Amniotic stem cell (primary cell): ENCODE data around the gene ACE2.
A peak's percentile ranks its signal among the peaks of the same experiment; 100 is the strongest.

Source experiments
- DNase-seq: peaks from one replicate; lab custom pipeline; 2025; lab: John Stamatoyannopoulos, UW

The ACE2 gene

DNA sequence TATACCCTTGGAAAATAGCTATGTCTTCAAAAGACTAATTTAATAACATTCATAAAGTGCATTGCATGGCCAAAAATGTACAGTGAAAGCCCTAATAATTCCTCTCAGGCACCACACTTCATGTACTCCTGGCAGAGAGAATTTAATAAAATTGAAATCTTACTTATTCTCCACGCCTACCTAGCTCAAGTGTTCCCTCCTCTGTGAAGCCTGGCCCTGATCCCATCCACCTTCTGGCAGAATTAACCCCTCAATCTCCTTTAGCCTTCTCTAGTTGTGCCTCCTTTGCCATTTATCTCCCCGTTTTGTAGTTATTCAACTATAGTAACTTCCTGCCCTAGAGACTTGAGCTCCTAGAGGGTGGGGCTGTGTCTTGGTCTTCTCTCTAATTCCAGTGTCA is 26.7 kb downstream of the ACE2 start:
- DNase-seq = no peak

DNA sequence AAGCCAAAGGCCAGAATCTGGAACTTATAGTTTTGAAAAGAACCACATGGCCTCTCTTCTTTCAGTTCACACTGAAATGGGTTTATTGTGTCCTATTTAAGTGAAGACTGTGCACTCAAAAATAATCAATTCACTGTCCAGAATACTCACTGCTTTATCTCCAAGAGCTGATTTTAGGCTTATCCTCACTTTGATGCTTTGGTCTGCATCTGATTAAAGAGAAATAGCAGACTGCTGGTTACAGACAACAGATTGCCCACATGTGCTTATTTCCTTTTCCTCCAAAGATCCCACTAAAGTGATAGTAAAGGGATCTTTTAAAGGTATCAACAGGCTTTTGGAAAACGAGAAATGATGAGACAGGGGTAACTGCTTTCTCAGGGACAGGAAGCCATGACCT is 30.6 kb downstream of the ACE2 start:
- no peak for DNase-seq

DNA sequence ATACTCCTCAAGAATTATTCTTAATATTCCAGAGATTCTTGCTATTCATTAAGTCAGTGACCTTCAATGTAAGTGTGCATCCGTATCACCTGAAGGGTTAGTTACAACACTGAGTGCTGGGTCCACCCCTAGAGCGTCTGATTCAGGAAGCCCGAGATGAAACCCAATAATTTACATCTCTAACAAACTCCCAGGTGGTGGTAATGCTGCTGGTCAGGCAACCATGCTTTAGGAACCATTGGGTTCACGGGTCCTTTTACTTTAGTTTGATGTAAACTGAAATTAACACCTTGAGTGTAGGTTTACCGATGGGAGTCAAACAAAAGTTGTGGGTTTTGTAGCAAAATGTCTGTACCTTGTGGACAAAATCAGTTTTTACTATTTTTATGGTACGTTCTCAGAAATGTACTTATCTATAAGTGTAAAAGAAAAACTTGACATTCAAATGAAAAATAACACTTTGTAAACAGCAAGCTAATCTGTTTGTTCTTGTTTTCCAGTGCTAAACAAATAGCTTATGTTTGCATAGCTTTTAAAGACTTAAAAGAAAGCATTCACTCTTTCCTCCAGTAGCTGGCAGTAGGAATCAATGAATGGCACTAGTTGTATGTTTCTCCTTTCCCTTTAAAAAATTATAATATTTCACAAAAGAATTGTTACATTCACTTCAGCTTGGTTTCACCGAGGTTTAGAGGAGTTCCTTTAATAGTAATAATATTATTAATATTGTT is 32.7 kb downstream of the ACE2 start:
- no peak for DNase-seq

DNA sequence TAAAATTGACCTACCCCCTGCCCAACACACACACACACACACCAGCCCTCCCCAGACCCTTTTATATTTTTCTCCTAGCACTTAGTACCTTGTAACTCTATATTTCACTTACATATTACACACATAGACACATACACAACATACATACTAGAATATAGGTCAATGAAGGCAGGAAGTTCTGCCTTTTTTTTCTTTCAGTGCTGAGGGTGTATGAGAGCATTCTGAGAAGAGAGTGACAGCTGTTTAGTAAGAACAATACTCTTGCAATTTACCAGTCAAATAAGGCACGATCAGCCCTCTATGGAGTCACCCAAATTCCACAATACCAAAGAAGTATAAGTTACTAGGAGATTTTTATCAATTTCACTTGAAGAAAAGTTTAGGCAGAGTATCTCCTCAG is 33.5 kb downstream of the ACE2 start:
- no peak for DNase-seq

DNA sequence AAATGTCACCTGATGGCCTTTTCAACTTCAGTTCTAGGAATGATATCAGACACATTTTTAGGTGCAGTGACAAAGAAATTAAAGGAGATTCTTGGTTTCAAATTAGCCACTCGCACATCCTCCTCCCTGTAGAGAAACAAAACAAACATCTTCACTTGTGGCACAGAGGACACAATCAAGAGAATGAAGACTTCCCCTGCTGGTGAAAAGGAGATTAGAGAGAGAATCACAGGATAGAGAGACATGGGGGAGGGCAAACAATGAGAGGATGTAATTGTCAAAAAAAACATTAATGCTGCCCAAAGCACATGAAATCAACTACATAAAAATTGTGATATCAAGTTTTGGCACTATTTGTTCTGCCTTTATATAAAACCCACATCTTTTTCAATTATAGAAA is 34.5 kb downstream of the ACE2 start:
- no peak for DNase-seq

DNA sequence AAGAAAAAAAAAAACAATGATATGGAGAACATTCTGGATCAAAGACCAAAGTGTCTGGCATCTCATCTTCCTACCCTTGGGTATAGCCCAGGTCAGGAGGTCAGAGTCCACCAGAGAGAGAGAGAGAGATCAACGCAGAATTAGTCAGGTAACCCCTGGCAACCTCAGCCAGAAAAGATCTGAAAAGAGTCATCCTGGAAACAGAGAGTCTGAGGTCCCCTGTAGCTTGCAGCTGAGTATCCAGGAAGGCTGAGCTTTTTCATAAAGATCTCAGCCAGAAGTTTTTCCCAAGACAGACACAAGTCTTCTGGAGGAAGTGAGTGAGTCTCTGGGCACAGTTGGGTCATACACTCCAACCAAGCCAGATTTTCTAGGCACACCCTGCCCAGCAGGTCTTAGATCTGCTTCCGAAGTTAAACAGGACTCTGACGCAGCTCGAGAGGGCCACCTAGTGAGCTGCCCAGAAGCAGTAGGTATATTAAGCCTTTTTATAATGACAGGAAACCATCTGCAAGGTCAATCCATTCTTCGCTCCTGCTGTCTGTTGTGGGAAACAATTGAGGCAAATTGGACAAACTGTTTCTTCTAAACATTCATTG is 35.7 kb downstream of the ACE2 start:
- DNase-seq = peak; percentile 15

DNA sequence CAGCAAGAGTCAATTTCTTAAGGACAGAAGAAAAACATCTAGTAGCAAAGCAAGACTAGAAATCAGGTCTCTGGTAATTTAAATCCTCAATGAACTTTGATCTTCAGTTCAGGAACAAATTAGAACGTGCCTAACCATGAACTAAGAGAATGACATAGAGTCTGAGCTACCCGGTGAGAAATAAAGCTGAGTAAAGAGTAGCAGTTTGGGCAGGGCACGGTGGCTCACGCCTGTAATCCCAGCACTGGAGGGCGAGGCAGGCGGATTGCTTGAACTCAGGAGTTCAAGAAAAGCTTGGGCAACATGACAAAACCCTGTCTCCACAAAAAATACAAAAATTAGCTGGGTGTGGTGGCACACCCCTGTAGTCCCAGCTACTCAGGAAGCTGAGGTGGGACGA is 37.7 kb downstream of the ACE2 start:
- no peak for DNase-seq

DNA sequence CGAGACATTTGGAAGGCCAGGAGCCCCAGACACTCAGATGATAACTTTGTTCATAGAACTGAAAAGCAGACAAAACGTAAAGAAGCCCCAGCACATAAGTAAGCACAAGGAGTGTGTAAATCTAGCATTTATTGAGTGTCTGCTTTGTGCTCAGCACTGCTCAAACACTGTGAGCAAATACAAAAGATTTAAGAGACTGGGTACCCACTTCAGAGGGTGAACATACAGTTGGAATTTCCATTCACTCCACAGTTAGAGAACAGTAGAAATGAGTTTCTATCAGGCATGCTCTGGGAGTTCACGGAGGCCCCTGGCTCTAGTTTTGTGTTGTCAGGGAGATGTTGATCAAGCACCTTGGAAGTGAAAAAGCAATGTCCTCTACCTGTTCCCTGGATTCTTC is 39.8 kb downstream of the ACE2 start:
- DNase-seq = no peak

DNA sequence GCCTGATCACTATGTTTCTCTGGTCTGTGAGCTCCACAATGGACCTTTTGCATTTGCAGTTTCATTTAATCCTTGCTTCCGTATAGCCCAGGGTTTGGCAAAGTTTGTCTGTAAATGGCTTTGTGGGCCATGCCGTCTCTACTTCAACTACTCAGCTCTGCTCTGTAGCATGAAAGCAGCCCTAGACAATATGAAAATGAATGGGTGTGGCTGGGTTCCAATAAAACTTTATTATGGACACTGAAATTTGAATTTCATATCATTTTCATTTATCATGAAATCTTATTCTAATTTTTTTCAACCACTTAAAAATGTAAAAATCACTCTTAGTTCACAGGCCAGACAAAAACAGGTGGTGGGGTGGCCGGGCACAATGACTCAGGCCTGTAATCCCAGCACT is 41.5 kb downstream of the ACE2 start:
- no peak for DNase-seq

DNA sequence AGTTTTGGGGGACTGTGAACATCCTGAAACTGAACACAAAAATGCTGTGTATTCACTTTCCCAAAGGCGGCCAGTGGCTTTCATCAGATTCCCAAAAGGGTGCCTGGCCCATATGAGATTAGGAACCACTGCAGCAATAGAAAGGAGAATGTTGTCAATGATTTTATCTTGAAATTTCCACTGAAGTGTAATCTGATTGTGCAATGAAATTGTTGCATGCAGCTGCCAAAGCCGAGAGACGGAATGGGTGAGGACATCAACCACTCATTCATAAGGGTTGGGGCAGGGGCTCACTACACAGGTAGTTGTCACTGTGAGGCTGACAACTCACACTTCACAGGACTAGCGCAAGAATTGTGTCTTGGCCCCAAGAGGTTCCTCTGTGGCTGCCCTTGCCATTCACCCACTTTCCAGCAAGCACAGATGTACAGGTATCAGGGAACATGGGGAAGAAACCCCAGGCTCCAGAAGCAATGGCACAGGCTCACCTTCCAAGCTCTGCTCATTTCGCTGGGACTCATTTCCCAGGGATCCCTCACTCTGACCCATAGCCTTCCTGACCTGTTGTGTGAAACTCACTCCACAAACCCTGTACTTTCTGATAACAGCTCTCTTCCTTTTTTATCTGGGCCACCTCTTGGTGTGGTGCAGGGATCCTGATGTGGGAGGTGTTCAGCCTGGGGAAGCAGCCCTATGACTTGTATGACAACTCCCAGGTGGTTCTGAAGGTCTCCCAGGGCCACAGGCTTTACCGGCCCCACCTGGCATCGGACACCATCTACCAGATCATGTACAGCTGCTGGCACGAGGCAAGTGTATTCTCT is 51.4 kb downstream of the ACE2 start:
- DNase-seq = no peak

DNA sequence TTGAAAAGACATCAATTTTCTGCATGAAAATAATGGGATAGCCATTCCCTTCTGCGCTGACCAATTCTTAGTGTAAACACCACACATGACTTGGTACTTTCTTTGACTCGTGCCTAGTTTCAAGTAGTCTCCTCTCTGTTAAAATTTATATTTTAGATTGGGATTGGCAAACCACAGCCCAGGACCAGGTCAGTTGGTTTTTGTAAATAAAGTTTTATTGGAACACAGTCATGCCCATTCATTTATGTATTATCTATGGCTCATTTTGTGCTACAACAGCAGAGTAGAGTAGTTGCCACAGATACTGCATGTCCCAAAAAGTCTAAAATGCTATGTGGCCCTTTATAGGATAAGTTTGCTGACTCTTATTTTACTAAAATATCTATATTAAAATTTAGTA is 53.4 kb downstream of the ACE2 start:
- no peak for DNase-seq

DNA sequence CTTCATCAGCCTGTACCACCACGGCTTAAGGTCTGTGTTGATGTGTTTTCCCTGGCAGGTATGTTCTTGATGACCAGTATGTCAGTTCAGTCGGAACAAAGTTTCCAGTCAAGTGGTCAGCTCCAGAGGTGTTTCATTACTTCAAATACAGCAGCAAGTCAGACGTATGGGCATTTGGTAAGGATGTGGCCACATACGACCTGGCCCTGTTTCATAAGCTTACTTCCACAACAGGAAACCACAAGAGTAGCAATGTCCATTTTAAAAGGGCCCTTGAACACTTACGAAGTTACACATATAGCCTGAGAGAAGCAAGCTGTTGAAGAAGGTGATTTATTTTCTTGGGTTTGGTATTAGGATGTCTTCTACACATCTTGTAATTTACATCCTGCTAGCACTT is 54.0 kb downstream of the ACE2 start:
- DNase-seq = no peak

DNA sequence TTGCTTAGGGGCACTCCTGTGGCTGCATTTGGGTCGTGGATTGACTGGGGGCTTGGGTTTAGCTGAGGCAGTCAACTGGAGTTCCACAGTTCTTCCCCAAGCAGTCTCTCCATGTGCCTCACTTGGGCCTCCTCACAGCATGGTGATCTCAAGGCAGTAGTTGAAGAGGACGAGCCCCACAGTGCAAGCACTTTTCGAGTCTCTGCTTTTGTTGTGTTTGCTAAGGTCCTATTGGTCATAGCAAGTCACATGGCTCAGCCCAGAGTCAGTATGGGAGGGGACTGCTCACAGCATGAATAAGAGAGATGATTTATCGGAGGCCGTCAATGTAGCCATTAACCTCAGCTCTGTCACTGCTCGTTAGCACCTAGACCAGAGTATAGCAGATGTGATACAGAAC is 70.4 kb downstream of the ACE2 start:
- no peak for DNase-seq

DNA sequence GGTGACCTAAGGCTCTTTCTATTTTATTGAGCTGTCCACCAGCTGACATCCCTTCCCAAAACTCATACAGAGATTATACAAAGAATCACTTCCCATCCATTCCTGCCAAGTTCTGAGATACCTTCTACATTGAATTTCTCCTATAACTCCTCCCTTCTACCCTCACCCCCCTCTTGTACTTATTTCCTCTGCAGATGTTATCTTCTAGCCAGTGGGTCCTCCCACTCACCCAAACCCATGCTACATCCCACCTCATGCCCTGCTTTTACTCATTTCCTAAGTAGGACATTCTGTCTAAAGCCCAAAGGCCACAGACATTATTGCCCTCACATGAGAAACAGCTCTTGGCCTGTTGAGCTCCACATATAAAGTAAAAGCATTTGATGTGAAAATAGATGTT is 71.6 kb downstream of the ACE2 start:
- DNase-seq = no peak

DNA sequence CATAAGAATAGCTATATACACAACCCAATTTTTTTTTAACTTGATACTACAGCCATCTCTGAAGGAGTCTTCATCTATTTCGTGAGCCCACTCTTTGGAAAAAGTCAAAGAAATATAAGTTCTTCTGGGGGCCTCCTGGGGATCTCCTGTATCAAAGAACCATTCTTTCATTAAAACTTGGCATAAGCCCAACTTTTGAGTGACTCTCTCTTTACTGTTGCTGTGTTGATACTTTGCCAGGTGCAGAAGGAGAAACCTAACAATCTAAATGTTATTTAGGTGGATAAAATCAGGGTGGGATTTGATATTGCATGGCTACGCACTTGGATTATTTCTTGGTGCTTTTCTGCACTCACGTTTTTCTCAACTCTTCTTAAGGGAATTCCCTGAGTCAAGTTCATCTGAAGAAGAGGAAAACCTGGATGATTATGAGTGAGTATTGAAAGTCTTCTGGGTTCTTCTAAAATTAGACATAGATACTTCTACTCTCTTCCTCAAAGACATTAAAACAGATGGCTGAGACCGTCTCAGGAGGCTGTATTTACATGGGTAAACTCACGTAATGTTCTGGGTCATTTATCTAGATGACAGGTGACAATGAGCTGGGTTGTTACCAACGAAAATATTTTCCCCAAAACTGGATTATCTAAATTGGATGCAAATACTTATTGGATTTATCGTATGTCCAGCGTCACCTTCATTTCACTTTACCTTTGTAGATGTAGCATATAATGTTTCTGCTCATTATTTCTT is 74.9 kb downstream of the ACE2 start:
- DNase-seq = no peak

DNA sequence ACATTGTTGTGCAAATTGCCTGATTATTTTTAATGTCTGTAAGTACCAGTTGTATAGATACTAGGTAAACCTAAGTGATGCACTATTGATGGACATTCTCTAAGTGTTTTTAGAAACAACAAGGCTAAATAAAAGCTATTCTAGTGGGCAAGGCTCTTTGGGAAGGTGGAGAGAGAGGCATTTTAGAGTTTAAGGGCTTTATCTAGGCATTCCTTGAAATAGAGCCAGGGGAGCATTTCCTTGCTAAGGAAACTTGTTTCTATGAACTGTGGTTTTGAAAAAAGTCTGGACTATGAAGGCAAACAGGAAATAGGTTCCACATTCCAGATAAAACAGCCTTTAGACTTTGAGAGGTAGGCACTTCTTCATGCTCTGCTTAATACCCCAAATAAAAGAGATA is 76.3 kb downstream of the ACE2 start:
- no peak for DNase-seq

DNA sequence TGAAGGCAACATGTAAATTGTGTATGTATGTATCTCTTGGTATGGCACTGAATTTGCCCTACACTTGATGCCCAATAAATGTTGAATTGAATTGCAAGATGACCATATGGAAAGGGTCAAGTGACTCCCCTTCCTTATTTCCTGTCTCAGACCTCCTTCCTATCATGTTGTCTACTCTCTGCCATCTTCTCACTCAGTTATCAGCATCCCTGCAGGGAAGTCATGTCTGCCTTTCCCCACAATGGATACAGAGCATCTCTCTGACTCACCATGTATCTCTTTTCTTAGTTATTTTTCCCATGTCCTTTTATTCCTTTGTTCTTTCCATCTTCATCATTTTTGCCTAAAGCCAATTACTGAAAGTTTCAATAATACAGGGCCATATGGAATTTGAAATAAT is 77.7 kb downstream of the ACE2 start:
- DNase-seq = no peak

DNA sequence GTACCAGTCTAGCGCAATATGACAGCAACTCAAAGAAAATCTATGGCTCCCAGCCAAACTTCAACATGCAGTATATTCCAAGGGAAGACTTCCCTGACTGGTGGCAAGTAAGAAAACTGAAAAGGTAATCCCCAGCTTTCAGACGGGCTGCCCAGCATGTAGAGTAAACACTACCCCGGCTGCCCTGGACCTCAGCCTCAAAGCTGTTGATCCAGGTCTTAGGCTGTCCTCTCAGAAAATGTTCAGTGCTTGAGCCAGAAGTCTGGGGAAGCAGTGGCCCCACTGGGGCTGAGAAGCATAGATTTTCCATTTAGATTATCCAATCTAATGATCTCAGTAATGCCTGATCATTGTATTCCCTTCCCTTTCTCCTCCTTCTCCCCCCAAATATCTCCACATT is 78.3 kb downstream of the ACE2 start:
- no peak for DNase-seq

DNA sequence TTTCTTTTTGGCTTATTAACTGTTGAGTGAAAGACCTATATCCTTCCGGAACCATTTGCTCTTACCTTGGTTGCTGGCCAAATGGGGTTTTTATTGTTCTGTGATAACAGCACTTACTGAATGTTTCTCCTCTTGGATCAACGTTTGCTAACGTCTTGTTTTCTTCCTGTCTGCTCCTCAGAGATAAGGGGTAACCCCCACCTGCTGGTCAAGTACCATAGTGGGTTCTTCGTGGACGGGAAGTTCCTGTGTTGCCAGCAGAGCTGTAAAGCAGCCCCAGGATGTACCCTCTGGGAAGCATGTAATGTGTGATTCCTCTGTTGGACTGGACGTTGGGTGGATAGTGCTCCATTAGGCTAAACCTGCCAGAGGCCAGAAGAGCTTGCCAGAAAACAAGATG is 84.8 kb downstream of the ACE2 start:
- no peak for DNase-seq

DNA sequence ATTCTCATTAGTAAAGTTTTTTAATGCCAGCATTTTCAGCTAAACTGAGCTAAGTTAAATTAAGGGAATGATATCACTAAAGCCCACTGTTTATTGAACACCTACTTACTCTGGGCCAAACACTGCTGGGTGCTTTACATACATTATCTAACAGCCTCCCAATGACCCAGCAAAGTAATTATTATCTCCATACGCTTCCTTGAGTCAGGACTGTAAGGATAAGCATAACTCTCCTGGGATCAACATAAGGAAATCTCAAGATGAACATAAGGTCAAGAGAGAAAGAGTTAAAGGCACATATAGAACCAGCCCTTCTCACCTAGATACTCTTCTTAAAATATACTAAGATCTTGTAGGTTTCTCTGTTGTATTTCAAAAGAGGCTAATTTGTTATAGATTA is 86.5 kb downstream of the ACE2 start:
- DNase-seq = no peak

DNA sequence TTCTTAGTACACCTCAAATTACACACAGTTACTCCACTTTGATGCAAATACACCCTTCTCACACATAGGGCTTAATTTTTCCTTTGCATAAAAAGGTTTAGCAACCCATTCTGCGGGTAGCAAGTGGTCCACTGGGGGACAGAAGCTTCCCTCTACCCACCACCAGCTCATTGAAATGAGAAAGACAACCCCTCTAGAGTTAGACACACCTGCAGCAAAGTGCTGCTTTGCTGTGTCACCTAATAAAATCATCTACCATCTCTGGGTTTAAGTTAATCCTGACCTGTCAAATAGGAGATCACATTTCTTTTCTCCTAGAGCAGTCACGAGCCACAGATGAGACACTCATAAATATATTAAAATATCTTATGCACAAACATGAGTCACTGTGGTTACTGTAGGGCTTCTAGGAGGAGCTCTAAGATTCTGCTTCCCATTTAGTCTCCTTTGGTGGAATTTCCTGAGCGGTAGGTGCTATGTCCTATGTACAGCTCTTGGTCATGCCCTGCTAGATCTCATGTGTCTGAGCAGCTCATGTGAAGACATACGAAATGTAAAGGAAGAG is 88.3 kb downstream of the ACE2 start:
- no peak for DNase-seq

DNA sequence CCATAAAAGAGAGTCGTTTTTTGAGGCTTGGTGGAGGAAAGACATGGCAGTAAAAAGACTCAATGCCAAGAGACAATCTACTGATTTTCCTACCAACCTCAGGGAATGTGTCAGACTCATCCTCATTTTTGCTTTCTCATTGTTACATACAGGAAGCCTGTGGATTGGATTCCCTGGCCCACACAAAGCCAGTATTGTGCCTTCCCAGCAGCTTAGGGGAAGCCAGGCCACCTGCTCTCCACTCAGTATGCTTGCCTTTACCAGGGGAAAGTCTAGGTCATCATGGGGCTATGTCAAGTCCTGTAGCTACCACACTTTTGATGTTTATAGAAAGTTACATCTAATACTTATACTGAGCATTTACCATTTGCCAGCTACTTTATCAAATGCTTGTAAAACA is 89.2 kb downstream of the ACE2 start:
- no peak for DNase-seq
